ENCODE data around the gene COX4I2. TPM values are rescaled to one million over a fixed set of nuclear protein-coding genes. Genes with fewer than 3 reads are reported as not detected.
"Not testable (repeated sequence)": the region's sequence is repeated elsewhere in the genome, so short reads cannot be mapped to it uniquely, and the experiment has no call there.

COX4I2 gene
- polyA plus RNA-seq, 3 donors: 2.6 to 36.0 (median 9.3) TPM

DNA sequence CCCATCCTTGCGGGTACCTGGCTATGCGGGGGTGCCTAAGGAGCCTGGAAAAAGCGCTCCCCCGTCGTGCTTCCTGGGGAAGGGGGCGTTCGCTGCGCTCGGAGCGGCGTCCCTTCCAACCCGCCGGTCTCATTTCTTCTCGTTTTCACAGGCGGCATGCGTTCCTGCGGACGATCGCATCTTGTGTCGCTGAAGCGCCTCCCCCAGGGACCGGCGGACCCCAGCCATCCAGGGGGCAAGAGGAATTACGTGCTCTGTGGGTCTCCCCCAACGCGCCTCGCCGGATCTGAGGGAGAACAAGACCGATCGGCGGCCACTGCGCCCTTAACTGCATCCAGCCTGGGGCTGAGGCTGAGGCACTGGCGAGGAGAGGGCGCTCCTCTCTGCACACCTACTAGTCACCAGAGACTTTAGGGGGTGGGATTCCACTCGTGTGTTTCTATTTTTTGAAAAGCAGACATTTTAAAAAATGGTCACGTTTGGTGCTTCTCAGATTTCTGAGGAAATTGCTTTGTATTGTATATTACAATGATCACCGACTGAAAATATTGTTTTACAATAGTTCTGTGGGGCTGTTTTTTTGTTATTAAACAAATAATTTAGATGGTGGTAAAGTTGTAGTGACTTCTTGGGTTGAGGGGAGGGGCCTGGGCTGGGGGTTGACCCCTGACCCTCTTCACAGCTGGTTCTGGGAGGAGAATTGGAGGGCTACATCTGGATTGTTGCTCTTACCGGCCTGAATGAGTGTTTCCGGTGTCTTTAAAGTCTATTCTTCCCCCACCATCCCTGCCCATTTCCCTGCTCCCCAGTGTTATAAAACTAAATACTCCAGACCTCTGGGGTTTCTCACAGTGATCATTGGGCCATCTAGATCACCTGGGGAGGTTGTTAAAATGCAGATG is 31.6 kb upstream of the COX4I2 start:
- WGBS, 3 donors: 3 to 26% (median 4%) methylated on average over 39 of the region's 39 CpGs
- peak overlapping the region; percentile 52 for H3K27ac ChIP-seq (ENCODE audit: low read depth, low read length)

DNA sequence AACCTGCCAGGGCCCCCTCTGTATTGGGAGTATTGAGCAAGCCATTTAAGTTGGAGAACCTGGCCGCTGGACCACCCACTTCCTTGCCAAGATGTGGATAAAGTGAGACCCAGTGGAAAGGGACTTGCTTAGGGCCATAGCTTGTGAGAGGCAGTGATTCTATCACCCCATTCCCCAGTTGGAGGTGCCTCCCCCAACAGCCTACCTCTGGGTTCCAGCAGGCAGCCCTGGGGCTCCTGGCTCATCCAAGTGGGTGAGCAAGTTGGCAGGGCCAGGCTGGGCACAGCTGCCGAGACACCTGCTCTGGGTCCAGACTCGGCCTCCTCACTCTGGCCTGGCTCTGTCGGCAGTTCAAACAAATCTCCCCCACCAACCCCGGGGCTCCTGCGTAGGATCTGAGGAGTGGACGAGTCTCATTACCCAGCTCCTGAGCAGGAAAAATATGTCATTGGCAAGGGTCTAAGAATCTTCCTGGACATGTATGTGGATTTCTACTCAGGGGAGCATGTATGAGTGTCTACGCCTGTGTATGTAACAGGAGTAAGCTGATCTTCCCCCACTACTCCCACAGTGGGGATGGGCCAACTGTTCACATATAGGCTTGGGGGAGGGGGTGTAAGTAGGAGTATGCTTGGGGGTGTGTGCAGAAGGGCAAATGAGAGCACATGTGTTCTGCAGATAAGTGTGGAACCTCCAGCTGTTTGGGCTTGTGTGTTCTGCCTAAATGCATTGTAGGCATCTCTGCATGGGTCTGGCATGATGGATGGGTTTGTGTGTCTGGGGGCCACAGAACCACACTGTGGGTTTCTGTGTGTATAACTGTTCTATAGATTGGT is 30.7 kb upstream of the COX4I2 start:
- H3K27ac ChIP-seq (ENCODE audit: low read depth, low read length): peak overlapping the region; percentile 57
- 56 to 74% (median 59%) methylated on average over 8 of the region's 8 CpGs for WGBS, 3 donors

DNA sequence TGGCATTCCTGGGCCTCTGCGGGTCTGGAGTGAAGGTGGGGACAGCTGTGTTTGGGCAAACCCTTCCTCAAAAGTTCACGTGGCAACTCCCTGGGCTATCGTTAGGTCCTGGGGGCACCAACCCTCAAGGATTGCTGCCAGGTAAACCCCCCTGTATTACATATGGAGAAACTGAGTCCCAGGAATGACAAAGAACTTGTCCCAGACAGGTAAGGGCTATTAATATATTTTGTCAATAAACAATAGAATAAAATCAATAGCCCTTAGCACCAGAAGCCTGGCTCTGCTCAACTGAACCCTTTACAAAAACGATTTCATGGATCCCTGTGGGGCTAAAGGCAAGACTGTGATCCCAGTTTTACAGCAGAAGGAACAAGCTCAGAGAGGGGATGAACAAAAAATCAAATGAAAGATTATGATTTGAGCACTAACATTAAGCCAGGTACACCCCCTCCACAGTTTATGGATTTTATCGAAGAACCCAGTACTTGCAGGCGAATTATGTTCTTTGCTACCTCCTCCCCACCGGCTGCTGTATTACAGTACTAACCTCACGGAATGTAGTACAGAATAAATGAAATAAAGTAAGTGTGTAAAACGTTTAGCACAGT is 30.0 kb upstream of the COX4I2 start:
- no peak overlapping the region for H3K27ac ChIP-seq (ENCODE audit: low read depth, low read length)
- 41 to 56% (median 42%) methylated on average over 9 of the region's 9 CpGs for WGBS, 3 donors

DNA sequence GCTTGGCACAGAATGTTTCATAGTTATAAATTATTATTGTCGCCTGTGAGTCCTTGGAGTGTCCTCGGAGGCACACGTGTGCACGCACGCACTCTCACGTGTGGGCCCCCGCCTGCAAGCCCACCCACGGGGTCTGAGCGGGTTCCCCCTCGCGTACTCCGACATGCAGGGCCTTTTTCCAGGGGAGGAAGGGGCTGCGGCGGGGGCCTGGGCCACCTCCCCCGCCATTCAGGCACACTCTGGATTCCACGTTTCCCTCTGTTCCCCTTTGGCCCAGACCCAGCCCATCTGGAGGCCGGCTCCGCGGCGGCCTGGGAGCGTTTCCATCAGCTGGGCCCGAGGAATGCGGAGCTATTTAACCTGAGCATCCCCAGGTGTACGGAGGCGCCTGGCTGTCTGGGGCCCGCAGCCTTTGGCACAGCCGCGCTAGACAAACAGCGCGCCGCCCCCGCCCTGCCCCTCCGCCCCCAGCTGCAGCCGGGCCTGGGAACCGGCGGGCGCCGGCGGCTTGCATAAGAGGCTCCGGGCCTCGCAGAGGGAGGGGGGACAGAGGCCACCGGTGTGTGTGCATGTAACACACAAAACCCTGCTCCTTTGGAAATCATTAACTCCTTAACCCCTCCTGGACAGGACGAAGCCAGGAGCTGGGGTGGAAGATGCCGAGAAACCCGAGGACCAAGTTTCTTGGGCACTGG is 29.3 kb upstream of the COX4I2 start:
- 7 to 11% (median 10%) methylated on average over 36 to 45 of the region's 45 CpGs for WGBS, 3 donors
- no peak overlapping the region for H3K27ac ChIP-seq (ENCODE audit: low read depth, low read length)

DNA sequence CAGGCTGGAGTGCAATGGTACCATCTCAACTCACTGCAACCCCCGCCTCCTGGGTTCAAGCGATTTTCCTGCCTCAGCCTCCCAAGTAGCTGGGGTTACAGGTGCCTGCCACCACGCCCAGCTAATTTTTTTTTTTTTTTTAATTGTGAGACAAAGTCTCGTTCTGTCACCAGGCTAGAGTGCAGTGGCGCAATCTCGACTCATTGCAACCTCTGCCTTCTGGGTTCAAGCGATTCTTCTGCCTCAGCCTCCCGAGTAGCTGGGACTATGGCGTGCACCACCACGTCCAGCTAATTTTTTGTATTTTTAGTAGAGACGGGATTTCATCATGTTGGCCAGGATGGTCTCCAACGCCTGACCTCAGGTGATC is 25.5 kb upstream of the COX4I2 start:
- not testable (repeated sequence) for H3K27ac ChIP-seq (ENCODE audit: low read depth, low read length)
- 65 to 79% (median 71%) methylated on average over 12 of the region's 12 CpGs for WGBS, 3 donors

DNA sequence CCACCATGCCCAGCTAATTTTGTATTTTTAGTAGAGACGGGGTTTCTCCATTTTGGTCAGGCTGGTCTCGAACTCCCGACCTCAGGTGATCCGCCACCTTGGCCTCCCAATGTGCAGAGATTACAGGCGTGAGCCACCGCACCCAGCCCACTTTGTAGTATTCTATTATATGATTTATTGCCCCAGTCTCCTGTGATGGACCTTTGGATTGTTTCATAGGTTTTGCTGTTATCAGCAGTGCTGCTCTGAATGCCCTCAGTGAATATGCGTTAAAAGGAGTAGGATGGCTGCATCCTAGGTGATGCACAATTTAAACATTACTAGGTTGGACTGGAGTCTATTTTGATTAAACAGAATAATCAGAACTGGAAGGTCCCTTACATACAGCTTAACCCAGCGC is 22.3 kb upstream of the COX4I2 start:
- no peak overlapping the region for H3K27ac ChIP-seq (ENCODE audit: low read depth, low read length)
- 88 to 94% (median 91%) methylated on average over 8 of the region's 8 CpGs for WGBS, 3 donors

DNA sequence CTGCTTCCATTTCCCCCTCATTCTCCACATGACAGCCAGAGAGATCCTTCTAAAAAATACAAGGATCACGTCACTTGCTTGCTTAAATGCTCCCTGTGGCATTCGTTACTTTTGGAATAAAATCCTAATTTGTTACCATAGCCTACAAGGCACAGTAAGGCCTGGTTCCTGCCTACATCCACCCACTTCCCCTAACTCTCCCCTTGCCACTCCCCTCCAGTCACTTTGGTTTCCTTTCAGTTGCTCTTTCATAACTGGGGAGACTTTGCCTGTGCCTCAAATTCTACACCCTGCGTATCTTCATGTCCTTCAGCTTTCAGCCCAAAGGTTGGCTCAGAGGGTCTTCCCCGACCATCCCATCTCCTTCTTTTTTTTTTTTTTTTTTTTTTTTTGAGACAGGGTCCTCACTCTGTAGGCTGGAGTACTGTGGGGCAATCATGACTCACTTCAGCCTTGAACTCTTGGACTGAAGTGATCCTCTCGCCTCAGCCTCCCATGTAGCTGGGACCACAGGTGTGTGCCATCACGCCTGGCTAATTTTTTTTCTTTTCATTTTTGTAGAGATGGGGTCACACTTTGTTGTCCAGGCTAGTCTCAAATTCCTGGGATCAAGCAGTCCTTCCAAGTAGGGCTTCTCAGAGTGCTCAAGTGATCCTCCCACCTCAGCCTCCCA is 20.1 kb upstream of the COX4I2 start:
- 60 to 85% (median 68%) methylated on average over 6 of the region's 6 CpGs for WGBS, 3 donors
- no peak overlapping the region for H3K27ac ChIP-seq (ENCODE audit: low read depth, low read length)

DNA sequence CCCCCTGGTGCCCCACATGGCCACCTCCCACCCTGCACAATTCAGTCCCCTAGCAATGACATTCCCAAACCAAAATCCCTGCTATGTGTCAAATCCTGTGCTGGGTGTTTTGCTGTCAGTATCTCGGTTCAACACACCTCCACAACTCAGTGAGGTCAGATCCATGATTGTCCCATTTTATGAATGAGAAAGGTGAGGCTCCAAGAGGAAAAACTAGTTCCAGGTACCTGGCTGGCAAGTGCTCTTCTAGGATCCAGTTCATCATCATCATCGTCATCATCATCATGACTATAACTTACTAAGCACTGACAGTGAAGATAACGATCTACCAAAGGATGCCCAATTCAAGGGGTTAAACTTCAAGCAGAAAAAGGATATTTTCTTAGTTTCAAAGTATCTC is 17.5 kb upstream of the COX4I2 start:
- WGBS, 3 donors: 85 to 93% (median 88%) methylated on average over 3 of the region's 3 CpGs
- no peak overlapping the region for H3K27ac ChIP-seq (ENCODE audit: low read depth, low read length)

DNA sequence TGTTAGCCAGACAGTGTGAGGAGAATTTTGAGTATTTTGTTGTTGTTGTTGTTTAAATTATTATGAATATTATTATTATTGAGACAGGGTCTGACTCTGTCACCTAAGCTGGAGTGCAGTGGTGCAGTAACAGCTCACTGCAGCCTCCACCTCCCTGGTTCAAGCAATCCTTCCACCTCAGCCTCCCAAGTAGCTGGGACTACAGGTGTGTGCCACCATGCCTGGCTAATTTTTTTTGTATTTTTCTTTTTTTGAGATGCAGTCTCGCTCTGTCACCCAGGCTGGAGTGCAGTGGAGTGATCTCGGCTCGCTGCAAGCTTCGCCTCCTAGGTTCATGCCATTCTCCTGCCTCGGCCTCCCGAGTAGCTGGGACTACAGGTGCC is 14.6 kb upstream of the COX4I2 start:
- H3K27ac ChIP-seq (ENCODE audit: low read depth, low read length): not testable (repeated sequence)
- 96 to 99% (median 96%) methylated on average over 6 of the region's 6 CpGs for WGBS, 3 donors

DNA sequence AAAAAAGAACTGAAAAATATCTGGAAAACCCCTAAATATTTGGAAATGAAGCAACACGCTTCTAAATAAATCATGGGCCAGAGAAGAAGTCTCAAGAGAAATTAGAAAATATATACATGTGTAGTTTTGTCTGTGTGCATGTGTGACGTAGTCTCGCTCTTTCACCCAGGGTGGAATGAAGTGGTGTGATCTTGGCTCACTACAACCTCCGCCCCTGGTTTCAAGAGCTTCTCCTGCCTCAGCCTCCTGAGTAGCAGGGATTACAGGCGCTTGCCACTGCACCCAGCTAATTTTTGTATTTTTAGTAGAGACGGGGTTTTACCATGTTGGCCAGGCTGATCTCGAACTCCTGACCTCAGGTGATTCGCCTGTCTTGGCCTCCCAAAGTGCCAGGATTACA is 11.2 kb upstream of the COX4I2 start:
- WGBS, 3 donors: 83 to 87% (median 83%) methylated on average over 8 of the region's 8 CpGs
- H3K27ac ChIP-seq (ENCODE audit: low read depth, low read length): not testable (repeated sequence)

DNA sequence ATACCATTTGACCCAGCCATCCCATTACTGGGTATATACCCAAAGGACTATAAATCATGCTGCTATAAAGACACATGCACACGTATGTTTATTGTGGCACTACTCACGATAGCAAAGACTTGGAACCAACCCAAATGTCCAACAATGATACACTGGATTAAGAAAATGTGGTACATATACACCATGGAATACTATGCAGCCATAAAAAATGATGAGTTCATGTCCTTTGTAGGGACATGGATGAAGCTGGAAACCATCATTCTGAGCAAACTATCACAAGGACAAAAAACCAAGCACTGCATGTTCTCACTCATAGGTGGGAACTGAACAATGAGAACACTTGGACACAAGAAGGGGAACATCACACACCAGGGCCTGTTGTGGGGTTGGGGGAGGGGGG is 9.7 kb upstream of the COX4I2 start:
- not testable (repeated sequence) for H3K27ac ChIP-seq (ENCODE audit: low read depth, low read length)
- 80 to 86% (median 82%) methylated on average over 2 of the region's 2 CpGs for WGBS, 3 donors

DNA sequence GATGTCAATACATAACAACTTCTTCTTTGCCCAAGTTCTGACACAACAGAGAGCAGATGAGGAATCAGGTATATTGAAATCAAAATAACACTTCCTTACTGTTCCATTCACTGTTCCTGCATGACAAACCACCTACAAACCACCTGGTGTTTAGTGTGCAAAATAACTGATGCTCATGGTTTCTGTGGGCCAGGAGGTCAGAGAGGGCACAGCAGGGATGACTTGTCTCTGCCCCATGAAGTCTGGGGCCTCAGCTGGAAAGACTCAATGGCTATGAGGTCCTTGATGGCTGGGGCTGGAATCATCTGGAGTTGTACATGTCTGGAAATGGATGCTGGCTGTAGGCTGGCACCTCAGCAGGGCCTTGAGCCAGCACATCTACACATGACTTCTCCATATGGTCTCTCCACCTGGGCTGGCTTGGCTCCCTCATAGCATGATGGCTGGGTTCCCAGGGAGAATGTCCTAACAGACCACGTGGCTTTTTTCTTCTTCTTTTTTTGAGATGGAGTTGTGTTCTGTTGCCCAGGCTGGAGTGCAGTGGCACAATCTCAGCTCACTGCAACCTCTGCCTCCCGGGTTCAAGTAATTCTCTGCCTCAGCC is 7.4 kb upstream of the COX4I2 start:
- no peak overlapping the region for H3K27ac ChIP-seq (ENCODE audit: low read depth, low read length)
- 42 to 44% (median 43%) methylated on average over 2 of the region's 2 CpGs for WGBS, 3 donors

DNA sequence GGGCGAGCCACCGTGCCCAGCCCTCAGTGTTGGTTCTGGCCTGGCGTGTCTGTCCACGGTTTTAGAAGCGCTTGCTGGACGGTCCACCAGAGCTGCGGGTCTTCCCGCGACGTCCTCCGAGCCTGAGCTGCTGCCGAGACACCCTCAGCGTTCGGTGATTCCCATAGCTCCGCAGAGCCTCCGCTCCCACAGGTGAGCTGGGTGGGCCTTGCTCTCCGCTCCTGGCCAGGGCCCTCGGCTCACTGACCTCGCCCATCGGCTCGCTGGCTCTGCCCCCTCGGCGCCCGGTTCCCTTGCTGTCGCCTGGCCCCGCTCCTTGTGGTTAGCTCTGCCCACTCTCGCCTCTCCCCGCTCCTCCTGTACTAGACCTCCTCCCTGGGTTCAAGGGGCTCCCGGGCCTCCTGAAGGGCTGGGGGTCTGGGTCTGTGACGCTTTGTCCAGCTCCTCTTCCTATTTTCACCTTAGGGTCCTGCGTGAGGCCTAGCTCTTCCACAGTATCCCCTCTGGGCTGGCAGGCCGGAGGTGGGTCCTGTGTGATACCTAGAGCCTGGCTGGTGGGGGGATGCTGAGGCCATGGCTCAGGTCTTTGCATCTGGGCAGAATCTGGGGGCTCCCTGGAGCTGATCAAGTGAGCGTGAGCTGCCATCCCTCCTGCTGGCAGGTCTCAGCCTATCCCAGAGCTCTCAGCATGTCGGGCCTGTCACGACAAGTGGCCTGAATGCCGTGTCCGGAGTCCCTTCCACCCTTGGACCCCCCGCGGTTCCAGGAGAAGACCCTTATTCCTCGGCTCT is 5.0 kb upstream of the COX4I2 start:
- 92 to 97% (median 95%) methylated on average over 40 of the region's 40 CpGs for WGBS, 3 donors
- no peak overlapping the region for H3K27ac ChIP-seq (ENCODE audit: low read depth, low read length)

DNA sequence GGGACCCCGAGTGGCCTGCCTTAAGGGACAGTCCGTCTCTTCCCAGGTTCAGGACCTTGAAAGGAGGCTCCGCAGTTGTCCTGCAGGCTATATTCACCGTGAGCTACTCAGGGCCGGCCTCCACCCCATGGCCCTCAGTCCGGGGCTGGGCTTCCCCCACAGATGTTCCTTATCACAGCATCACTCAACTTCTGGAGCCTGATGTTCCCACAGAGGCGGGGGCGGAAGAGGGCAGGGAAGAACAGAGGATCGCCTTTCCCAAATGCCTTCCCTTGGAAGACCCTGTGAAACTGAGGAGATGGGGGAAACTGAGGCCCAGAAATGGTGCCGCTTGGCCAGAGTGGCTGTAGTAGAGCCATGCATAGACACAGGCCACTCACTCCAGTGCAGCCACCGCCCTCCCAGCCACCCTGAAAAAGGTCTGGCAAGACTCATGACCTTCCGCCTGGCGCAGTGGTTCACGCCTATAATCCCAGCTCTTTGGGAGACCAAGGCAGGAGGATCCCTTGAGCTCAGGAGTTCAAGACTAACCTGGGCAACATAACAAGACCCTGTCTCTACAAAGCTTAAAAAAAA is 4.3 kb upstream of the COX4I2 start:
- no peak overlapping the region for H3K27ac ChIP-seq (ENCODE audit: low read depth, low read length)
- WGBS, 3 donors: 80 to 87% (median 84%) methylated on average over 14 of the region's 14 CpGs

DNA sequence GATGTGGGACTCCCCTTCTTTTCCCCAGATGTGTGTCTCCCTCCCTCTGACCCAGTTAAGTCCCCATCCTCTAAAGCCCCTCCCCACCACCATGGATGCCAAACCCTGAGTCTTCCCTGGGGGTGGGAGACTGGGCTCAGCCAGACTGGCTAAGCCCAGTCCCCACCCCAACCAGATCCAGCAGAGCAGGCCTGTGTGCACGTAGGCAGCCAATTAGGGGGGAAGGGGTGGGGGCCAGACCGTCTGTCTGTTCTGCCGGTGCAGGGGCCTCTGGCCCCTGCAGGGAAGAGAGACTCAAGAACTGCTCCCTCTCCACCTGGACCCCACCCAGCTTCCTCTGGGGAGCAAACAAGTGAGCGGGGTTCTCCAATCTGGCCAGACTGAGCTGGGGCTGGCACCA is 605 bp downstream of the COX4I2 start:
- no peak overlapping the region for H3K27ac ChIP-seq (ENCODE audit: low read depth, low read length)
- WGBS, 3 donors: 67 to 82% (median 74%) methylated on average over 4 of the region's 4 CpGs

DNA sequence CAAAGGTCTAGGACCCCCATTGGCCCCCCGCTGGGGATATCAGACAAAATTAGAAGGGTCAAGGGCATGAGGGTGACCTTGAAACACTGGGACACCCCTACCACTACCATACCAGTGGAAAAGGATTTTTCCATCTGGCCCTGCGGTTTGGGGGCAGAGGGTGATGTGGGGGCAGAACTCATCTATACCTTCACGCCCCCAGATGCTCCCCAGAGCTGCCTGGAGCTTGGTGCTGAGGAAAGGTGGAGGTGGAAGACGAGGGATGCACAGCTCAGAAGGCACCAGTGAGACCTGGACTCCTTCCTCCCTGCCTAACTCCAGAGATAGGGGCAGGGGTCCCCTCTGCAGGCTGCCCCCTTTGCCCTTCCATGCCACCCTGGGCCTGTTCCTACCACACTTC is 1.1 kb downstream of the COX4I2 start:
- 86 to 89% (median 87%) methylated on average over 4 of the region's 4 CpGs for WGBS, 3 donors
- H3K27ac ChIP-seq (ENCODE audit: low read depth, low read length): no peak overlapping the region

DNA sequence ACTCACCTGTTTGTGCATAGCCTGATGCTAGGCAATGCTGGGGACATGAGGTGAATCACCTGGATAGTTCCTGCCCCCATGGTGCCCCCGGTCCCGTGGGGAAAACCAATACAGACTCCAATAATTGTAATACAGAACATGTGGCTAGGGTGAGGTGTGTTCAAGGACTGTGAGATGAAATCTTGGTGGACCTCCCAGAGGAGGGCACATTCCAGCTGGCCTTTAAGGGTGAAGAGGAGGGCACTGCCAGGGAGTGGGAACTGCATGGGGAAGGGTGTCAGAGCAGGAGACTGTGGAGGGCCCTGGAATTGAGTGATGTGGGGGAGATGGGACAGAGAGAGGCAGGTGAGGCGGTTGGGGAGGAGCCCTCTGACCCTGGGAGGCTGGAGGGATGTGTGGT is 2.5 kb downstream of the COX4I2 start:
- 64 to 87% (median 83%) methylated on average over 3 of the region's 3 CpGs for WGBS, 3 donors

More for the DNA sequence above, 2.5 kb downstream of the COX4I2 start:
- no peak overlapping the region for H3K27ac ChIP-seq (ENCODE audit: low read depth, low read length)

All from adipose tissue (tissue), 3 donors.